PFSK-1 (cell line): ENCODE results near the gene GARIN5B.

Experiments
- POLR2AphosphoS5 ChIP-seq: IDR thresholded peaks from 2 replicates; pipeline ENCODE4 v1.6.1; 2012; ENCODE audit warnings: low read depth, mild to moderate bottlenecking, control low read depth, low read length, moderate library complexity
- SIN3A ChIP-seq: IDR thresholded peaks from 2 replicates; pipeline ENCODE4 v1.6.1; 2012; ENCODE audit warnings: mild to moderate bottlenecking, low read length, moderate library complexity, borderline replicate concordance; ENCODE audit not compliant: insufficient read depth
- TAF1 ChIP-seq: IDR thresholded peaks from 2 replicates; pipeline ENCODE4 v1.6.1; 2012; ENCODE audit warnings: low read length, control low read depth, borderline replicate concordance; ENCODE audit not compliant: insufficient read depth
- TF ChIP-seq, protein P1 (sequence below), 2 experiments: IDR thresholded peaks; 2 replicates each; pipeline versions ENCODE4 v1.6.1 to v1.8.0; 2011 to 2012; ENCODE audit warnings: low read depth in 2 of 2, low read length in 2 of 2, control low read depth in 1 of 2, inconsistent platforms in 1 of 2, mild to moderate bottlenecking in 1 of 2, moderate library complexity in 1 of 2; ENCODE audit not compliant: insufficient read depth in 1 of 2

GRCh38 chr19:55382013-55382412 lies 19.0 kb upstream of the GARIN5B start:
- TF ChIP-seq TAF1 (no peak), POLR2AphosphoS5 (no peak), SIN3A (no peak)
- TF ChIP-seq, protein P1, sequence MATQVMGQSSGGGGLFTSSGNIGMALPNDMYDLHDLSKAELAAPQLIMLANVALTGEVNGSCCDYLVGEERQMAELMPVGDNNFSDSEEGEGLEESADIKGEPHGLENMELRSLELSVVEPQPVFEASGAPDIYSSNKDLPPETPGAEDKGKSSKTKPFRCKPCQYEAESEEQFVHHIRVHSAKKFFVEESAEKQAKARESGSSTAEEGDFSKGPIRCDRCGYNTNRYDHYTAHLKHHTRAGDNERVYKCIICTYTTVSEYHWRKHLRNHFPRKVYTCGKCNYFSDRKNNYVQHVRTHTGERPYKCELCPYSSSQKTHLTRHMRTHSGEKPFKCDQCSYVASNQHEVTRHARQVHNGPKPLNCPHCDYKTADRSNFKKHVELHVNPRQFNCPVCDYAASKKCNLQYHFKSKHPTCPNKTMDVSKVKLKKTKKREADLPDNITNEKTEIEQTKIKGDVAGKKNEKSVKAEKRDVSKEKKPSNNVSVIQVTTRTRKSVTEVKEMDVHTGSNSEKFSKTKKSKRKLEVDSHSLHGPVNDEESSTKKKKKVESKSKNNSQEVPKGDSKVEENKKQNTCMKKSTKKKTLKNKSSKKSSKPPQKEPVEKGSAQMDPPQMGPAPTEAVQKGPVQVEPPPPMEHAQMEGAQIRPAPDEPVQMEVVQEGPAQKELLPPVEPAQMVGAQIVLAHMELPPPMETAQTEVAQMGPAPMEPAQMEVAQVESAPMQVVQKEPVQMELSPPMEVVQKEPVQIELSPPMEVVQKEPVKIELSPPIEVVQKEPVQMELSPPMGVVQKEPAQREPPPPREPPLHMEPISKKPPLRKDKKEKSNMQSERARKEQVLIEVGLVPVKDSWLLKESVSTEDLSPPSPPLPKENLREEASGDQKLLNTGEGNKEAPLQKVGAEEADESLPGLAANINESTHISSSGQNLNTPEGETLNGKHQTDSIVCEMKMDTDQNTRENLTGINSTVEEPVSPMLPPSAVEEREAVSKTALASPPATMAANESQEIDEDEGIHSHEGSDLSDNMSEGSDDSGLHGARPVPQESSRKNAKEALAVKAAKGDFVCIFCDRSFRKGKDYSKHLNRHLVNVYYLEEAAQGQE (IDR thresholded peaks at IDR 0.05; ENCODE audit: insufficient read depth in 1 of 2, low read depth in 2 of 2, low read length in 2 of 2), result no peak
